NCI-H748 (cell line): Measurements from ENCODE around the gene SLC25A6.
"Not testable (repeated sequence)": the region's sequence is repeated elsewhere in the genome, so short reads cannot be mapped to it uniquely, and the experiment has no call there.

ENCODE experiments used
- DNase-seq: peaks from one replicate; lab custom pipeline; 2025; ENCODE audit not compliant: unreplicated experiment; lab: John Stamatoyannopoulos, UW

SLC25A6 gene

DNA sequence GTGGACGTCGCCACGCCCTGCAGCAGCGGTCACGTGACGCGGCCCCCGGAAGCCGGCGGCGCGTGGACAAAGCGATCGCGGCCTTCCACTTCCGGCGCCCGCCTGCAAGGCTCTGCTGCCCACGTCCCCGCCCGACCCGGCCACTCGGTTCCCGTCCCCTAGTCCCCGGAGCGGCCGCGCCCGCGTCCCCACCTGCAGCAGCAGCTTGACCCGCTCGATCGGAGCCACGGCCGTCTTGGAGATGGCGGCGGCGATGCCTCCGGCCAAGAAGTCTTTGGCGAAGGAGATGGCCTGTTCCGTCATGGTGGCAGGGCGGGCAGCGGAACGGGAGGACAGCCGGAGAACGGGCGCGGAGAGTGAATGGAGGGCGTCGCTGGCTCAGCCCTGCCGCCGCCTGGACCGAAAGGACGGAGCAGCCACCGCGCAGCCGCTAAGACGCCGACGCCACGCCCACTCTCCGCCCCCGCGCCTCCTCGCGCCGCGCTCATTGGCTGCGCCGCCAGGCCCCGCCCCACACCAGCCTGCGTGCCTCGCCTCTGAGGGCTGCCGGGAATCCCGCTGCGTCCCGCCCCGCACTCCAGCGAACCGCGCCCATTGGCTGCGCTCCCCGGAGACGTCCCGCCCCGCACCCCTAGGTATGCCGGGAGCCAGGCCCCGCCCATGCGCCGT is at the start of gene SLC25A6:
Gene SLC25A6, minus strand, starts transcription at position 407 of the 669 bp plus-strand sequence. Its CDS starts 104 bp downstream, at position 303.
- no peak for DNase-seq

DNA sequence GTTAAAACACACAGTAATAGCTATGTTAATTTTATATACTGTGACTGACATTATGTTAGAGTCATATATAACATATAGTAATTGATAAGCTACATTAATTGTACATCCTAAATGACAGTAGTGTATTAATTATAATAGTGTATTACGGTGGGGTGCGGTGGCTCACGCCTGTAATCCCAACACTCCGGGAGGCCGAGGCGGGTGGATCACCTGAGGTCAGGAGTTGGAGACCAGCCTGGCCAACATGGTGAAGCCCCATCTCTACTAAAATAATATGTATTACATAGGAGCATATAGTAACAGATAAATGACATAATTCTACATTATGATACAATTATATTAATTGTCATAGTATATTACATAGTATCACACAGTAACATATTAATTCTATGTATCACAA is 48.6 kb upstream of the SLC25A6 start:
- no peak for DNase-seq

DNA sequence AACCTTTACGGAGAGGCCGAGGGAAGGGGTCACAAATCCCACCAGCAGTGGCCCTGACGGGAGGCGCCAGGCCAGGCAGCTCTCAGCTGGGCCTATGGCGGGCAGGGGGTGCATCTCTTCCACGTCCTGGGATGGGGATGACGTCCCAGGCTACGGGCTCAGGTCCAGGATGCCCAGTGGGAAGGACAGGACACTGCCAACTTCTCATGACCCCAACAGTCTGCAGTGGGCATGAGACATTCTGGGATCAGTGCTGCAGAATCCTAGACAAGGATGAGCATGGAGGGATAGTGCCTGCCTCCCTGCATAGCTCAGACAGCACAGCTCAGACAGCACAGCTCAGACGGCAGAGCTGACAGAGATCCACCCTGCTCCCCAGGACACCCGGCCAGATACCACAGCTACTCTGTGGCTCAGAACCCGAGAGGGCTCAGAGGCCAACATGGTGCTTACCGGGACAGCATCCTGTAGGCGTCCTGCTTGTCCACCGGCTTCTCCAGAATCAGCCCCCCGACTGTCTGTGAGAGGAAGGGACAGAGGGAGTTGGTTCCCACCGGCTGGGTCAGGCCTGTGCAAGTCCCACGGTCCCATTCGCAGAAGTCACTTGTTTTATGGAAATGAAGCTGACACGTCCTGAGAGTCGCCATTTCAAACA is 43.5 kb upstream of the SLC25A6 start:
- DNase-seq: no peak

DNA sequence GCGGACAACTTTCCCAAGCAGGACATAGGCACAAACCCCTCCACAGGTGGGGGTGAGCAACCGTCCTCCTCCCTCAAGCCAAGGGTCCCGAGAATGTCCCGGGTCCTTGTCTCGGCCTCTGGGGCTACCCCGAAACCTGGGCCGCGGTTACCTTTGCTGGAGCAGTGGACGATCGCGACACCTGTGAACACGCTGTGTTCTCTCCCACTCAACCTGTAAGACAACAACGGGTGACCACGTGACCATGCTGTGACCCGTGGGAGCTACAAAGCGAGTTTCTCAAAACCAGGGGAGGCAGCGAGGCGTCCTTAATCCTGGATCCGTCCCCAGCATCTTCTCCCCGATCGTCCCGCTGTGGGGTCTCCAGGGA is 42.9 kb upstream of the SLC25A6 start:
- no peak for DNase-seq

DNA sequence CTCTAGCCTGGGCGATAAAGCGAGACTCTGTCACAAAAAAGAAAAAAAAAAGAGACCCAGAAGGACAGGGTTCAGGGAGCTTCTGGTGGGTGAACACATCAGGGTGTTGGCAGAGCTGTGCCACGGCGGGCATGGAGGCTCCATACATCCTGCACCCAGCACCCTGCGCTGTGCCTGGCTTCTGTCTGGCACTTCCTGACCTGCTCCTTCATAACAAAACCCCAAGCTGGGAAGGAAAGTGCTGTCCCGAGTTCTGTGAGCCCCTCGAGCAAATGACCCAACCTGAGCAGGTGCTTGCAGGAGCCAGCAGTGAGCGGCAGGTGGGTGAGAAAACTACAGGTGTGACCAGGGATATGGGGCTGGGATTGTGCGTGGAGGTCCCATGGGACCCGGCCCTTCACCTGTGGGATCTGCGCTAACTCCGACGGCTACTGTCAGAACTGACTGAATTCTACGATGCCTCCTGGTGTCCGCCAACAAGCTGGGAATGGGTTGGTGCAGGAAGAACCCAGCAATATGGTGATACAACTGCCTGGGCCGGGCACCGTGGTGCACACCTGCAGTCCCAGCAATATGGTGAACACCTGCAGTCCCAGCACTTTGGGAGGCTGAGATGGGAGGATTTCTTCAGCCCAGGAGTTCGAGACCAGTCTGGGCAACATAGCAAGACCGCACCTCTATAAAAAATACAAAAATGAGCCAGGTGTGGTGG is 41.9 kb upstream of the SLC25A6 start:
- no peak for DNase-seq

DNA sequence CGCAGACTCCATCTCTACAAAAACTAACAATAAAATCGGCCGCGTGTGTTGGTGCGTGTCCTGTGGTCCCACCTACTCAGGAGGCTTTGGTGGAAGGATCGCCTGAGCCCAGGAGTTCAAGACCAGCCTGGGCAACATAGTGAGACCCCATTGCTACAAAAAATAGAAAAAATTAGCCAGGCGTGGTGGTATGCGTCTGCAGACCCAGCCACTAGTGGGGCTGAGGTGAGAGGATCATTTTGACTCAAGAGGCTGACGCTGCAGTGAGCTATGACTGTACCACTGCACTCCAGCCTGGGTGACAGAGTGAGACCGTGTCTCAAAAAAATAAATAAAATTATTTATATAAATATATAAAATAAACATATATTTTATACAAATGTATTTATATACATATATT is 38.5 kb upstream of the SLC25A6 start:
- DNase-seq: no peak

DNA sequence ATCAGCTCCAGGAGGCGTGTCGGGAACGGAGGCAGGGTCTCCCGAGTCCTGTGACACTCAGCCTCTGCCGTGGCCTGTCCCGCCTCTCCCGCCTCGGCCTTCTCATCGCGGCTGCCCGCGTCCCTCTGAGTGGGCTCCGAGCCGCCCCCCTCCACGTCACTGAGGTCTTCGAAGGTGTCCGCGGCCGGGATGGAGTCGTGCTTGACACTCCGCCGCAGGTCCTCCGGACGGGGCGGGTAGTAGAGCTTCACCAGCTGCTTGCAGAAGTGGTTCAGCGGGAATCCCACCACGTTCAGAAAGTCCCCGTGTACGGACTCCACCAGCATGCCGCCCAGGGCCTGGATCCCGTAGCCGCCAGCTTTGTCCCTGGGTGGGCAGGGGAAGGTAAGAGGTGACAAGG is 35.8 kb upstream of the SLC25A6 start:
- DNase-seq: no peak

DNA sequence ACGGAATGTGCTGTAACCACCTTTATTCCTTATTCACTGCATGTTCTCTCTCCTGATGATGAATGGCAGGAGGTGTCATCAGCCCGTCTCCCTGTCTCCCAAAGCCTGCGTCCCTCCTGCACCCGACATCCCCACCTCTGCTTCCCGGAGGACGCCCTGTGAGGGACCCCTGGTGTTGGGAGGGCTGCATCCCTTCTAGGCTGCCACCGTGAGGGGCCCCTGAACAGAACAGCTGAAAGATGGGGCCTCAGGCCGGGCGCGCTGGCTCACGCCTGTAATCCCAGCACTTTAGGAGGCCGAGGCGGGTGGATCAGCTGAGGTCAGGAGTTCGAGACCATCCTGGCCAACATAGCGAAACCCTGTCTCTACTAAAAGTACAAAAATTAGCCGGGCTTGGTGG is 34.4 kb upstream of the SLC25A6 start:
- not testable (repeated sequence) for DNase-seq

DNA sequence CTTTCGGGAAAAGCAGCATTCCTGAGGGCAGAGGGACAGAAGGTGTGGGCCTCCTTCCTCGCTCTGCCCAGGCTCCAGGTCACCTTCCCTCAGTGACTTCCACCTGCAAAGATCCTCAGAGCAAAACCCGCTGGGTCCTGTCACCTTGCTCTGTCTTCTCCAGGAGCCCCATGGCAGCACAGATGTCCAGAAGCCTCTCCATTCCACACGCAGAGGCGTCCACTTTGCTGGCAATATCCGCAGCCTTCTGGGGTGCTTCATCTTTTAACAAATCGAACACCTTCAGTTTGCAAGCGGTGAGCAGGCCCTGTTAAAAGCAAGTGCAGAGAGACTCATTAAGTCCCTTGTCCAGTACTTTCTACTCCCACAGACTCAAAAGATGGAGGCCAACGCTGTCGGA is 33.5 kb upstream of the SLC25A6 start:
- no peak for DNase-seq

DNA sequence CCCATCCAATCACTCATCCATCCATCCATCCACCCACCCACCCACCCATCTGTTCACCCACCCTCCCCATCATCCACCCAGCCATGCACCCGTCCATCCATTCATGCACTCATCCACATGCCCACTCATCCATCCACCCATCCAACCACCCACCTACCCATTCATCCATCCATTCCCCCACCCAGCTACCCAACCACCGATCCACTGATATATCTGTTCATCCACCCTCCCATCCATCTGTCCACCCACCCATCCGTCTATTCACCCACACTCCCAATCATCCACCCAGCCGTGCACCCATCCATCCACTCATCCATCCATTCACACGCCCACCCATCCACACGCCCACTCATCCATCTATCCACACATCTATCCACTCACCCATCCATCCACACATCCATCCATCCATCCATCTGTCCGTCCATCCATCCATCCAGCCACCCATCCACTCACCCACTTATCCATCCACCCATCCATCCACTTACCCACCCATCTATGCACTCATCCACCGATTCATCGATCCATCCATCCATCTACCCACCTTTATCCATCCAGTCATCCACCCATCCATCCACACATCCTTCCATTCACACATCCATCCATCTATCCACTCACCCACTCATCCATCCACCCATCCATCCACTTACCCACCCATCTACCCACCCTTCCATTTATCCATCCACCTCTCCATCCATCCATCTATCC is 32.4 kb upstream of the SLC25A6 start:
- no peak for DNase-seq

DNA sequence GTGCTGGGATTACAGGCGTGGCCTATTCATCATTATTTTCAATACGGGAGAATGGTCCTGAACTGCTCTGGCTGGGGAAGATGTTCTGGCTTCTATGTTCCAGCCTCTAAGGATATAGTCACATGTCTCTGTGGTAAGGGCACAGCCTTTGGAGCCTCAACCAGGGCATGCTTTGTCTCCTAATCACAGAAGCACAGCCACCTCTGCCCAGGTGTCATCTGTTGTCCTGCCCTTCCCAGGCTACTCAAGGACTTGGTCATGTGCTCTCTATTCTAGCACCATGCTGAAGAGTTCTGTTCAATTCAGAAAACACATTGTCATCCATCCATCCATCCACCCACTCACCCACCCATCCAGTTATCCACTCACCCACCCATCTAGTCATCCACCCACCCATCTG is 31.3 kb upstream of the SLC25A6 start:
- no peak for DNase-seq

DNA sequence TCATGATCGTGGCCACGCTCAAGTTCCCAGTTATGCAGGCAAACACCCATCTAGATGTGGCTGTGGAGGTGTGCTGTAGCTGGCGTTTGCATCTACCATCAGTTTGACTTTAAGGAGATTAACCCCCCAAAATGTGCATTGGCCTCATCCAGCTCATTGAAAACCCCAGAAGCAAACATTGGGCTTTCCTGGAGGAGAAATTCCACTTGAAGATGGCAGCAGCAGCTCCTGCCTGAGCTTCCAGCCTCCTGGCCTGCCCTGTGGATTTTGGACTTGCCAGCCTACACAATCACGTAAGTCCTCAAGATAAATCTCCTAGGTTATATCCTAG is 30.2 kb upstream of the SLC25A6 start:
- no peak for DNase-seq

DNA sequence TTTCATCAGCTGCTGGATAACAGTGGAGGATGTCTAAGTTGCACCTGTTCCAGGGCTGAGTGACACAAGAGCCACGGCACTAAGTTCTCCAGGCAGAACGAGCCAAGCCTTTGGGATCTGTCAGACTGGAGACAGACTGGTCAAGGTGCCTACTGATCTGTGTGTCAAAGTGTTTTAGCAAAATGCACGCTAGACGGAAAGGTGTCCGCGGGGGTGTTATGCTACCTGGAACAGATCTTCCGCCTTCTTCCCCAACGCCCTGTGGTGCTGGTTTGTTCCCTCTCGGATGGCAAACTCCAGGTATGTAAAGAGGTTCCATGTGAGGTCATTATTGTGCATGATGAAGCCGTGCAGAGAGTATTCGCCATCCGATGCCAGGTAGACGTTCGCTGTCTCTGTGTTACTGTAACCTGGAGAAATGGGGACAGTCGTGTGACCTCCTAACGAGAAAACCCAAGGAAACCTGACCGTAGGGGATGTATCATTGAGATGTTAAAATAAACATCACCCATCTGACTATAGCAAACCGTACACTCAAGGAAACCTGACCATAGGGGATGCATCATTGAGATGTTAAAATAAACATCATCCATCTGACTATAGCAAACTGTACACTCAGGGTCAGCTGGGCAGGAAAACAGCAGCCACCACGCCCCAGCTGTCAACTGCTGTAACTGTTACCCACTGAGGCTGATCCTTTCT is 29.7 kb upstream of the SLC25A6 start:
- DNase-seq: no peak

DNA sequence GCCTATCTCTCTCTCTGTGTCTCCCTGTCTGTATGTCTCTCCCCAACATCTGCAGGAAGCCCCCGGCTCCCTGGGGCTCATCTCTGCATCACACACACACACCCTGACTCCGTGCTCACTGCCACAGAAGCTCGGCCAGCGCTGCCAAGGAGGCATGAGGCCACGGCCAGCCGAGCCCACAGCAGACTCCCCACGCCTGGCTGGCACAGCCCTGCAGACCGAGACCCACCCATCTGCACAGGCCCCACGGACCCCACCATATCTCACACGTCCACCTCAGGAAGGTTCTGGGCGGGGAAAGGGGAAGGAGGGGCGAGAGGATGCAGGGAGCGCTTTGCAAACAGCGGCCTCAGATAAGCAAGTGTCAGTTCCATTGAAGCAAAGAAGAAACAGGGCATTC is 28.5 kb upstream of the SLC25A6 start:
- no peak for DNase-seq

DNA sequence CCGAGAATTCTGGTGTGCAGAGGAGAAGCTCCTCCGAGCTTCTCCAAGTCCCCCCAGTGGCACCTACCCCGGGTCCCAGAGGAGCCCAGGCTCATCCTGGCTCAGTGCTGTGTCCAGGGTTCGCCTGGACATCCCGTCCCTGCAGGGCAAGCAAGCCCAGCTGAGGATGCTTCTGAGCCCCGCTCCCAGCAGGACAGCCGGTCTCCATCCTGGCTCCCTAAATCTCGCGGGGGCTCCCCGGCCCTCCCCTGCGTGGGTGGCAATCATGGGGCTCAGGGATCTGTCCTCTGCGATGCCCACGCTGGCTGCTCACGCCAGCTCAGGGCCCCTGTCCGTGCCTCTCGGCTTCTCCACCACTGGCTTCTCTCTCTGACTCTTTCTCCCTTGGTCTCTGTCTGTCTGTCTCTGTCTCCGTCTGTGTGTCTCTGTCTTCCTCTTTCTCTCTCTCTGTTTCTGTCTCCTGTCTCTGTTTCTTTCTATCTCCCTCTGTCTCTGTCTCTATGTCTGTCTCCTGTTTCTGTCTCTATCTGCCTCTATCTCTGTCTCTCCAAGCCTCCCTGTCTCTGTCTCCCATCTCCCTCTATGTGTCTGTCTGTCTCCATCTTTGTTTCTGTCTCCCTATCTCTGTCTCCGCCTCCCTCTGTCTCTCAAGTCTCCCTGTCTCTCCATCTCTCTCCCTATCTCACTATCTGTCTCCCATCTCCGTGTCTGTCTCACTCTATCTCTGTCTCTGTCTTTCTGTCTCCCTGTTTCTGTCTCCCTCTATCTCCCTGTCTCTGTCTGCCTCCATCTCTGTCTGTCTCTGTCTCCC is 27.8 kb upstream of the SLC25A6 start:
- DNase-seq: no peak

DNA sequence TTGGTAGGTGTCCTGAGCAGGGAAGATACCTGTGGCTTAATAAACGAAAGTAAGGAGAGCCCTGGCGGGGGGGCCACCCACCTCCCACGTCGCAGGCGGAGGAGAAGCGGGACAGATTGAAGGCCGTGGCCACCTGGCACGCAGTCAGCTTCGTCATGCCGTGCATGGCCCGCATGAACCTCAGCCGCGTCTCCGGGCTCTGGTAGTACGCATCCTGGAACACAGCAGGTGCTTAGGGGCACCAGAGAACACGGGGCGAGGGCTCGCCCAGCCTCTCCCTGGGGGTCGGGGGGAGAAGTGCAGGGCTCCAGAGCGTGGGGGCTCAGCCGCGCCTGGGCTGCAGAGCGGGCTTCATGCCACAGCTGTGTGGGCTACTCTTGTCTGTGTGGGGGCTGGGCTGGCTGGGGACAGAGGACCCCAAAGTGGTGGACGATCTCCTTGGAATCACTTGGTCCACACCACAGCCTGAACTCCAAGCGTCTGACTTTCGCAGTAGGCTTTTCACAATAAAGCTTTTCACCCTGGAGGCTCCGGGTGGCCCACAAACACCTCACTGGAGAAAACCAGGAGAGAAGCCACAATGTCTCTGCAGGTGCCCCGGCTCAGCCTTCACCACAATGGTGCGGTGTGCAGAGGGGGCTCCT is 27.1 kb upstream of the SLC25A6 start:
- DNase-seq: no peak

DNA sequence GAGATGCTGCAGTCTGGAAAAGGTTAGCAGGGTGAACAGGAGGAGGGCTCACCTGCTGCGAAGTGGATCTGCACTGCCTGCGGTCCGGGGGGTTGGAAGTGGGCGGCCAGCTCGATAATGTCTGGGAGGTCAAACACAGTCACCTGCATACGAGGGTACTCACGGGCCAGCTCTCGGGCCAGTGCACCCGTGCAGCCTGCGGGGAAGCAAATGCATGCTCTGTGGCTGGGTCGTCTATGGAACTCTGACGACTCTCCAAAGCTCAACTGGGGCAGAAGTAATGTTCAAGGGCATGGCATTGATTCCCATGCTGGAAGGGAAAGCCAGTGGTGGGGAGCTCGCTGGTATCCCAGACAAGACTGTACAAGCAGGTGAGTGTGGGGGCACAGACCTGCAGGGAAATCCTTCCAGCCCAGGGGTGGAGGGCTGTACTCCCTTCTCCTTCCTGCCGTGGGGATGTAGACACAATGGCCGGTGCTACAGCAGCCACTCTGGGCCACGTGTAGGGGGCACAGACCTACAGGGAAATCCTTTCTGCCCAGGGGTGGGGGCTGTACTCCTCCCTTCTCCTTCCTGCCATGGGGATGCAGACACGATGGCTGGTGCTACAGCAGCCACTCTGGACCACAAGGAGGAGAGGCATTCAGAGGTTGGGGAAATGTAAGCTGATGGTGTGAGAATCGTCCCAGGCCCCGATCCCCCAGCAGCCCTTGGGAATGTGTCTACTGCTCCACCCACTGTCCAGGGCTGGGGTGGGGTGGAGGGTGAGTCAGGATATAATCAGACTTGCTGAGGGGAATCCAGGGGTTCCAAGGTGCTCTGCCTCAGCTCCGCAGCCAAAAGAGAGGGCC is 26.2 kb upstream of the SLC25A6 start:
- DNase-seq: no peak

DNA sequence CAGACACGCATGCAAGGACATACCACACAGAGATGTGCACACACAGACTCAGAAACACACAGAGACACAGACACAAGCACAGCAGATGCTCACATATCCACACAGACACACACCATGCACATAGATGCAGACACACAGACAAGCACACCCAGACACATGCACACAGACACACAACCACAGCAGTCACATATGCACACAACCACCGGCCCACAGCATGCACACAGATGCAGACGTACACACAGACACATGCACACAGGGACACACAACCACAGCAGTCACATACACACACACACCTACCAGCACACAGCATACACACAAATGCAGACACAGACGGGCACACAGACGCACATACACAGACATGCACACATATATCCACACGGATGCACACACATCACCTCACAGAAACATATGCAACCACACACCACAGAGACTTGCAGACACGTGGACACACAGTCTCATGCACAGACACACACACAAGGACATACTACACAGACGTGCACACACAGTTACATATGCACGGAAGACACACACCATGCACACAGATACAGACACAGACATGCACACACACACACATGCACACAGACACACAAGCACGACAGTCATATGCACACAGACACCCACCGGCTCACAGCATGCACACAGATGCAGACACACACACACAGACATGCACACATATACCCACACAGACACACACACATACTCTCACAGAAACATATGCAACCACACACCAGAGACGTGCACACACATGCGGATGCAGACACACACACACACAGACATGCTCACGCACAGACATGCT is 25.2 kb upstream of the SLC25A6 start:
- DNase-seq: no peak
